OCI-M2 (cell line): ENCODE results near the gene YWHAH.
"Not testable (repeated sequence)": the region's sequence is repeated elsewhere in the genome, so short reads cannot be mapped to it uniquely, and the experiment has no call there.

ENCODE experiments used
- DNase-seq: peaks from one replicate; lab custom pipeline; 2025; ENCODE audit not compliant: unreplicated experiment; lab: John Stamatoyannopoulos, UW

Gene YWHAH

DNA sequence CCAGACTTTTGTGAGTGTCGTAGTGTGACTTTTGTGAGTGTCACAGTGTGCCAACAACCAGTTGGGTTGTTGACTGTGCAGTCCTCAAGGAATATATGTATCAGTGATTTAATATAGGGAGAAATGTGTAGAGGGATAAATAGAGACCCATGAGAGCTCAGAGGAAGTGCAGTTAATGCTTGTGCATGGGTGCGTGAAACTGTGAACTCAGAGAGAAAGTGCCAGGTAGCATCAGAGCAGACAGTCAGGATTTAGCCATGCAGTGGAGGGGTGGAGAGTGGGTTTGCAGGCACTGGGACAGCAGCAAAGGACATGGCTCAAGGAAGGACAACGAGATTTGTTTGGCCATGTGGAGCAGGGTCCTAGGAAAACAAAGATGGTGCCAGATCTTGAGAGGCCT, 33.6 kb downstream of the YWHAH start:
- no peak for DNase-seq

DNA sequence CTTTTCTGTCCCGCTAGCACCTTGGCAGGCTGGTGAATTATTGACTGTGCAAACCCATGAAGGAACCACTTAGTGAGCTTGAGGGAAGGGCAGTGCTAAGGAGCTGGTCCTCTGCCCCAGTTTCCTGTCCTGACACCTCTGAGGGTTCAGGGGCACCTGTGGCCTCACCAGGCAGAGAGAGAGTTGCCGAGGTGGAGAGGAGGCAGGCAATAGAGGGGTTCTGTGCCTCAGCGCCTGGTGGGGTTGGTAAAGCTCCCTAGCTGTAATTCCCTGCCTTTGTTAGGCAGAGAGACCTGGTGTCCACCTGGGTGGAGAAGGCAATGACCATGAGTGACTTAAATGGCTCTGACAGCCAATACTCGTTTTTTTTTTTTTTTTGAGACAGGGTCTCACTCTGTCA, 36.3 kb downstream of the YWHAH start:
- no peak for DNase-seq

DNA sequence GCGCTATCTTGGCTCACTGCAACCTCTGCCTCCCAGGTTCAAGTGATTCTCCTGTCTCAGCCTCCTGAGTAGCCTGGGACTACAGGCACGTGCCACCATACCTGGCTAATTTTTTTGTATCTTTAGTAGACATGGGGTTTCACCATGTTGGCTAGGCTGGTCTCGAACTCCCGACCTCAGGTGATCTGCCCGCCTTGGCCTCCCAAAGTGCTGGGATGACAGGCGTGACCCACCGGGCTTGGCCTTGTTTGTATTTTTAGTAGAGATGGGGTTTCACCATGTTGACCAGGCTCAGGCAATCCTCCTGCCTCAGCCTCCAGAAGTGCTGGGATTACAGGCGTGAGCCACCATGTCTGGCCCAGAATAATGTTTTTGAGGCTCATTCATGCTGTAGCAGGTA, 37.6 kb downstream of the YWHAH start:
- DNase-seq, result not testable (repeated sequence)

DNA sequence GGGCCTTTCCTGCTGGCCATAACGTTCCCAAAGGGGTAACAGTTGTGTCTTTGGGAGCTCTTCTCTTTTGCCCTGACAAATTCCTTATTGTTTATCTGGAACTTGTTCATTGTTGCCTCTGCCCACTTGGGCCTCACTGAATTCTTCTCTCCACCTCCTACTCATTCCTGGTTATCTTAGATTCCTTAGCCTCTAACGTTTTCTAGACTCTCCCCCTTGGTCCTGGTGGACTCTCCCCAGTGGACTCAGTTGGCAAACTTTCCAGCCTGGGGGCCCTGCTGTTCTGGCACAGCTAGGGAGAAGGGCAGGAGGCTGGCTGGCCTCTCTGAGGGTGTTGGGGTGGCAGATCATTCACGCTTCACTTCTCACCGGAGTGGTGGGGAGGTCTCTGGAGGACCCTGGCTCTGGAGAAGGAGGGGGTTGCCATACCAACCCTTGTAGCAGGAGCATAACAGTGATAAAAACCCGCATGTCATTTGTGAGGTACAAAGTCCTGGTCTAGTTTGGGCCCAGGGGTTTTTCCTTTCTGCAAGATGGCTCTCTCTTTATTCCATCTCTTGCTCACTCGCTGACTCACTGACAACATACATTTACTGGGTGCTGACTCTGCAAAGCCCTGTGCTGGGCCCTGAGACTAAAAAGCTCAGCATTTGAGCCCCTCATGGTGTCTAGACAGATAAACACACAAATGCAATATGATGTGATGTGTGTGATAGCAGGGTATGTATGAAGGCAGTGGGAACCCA, 39.7 kb downstream of the YWHAH start:
- DNase-seq, result no peak

DNA sequence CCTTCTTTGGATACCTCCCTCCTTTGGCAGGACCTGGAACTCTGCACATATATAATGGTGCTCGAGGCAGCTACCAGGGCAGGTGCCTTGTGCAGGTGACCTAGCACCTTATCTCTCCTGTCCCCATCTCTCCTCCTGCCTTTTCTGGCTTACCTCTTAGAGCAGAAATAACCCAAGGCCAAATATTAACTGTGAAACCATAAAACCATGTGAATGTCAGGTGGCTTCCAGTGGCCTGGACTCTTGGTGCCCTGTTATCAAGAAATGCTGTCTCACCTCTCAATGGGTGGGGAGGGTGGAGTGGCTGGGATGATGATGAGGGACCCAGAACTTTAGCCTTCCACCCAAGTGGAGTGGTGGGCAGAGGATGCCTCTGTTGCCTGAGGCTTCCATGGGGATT, 42.9 kb downstream of the YWHAH start:
- DNase-seq, result no peak

DNA sequence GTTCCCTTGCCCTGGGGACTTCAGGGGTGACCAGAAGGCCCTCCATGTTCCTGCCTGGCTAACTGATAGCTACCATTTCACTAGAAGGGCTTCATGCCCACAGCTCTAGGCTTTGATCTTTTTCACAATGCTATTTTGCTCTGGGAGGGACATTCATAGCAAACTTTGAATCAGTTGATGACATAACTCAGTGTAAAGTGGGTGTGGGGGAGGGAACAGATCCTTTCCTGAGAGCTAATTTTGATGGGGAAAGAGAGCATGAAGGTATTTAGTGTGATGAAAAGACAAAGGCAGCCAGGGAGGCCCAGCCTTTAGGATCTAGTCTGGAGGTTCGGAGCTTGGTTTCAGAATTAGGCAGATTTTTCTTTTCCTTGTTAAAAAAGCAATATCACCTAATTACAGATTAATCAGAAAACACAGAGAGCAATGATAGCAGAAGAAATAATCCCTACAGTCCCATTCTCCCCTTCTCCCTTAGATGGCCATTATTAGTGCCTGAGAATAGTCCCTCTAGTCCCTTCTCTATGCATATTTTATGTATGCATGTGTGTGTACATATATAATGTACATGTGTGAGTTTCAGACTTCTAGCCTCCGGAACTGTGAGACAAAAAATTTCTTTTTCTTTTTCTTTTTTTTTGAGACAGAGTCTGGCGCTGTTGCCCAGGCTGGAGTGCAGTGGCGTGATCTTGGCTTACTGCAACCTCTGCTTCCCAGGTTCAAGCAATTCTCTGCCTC, 46.9 kb downstream of the YWHAH start:
- no peak for DNase-seq

DNA sequence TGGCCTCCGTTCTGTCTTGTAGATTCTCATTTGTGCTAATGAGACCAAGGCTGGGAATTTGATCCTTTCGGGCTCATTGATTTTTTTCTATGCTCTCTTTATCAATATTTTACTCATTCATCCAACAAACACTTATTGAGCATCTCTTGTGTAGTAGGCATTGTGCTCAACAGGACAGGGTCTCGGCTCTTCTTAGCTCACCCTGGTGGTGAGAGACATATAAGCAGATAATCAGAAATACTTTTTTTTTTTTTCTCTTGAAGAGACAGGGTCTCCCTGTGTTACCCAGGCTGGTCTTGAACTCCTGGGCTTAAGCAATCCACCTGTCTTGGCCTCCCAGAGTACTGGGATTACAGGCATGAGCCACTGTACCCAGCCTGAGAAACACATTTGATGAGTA, 50.7 kb downstream of the YWHAH start:
- no peak for DNase-seq

DNA sequence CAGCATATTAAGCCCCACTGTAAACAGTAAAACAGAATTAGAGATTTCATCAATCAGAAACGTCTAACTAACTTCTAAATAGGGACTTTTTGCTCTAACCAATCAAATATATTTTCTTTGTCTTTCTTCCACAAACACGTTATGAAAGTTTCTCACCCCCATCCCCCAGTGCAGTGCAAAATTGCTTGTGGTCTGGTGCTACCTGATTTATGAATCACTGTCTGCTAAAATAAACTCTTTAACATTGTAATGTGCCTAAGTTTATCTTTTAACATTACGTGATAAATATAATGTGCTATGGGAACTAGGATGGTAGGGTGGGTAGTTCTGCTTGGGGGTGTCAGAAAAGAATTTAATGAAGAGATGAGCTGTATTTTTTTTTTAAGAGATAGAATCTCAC, 51.5 kb downstream of the YWHAH start:
- no peak for DNase-seq

DNA sequence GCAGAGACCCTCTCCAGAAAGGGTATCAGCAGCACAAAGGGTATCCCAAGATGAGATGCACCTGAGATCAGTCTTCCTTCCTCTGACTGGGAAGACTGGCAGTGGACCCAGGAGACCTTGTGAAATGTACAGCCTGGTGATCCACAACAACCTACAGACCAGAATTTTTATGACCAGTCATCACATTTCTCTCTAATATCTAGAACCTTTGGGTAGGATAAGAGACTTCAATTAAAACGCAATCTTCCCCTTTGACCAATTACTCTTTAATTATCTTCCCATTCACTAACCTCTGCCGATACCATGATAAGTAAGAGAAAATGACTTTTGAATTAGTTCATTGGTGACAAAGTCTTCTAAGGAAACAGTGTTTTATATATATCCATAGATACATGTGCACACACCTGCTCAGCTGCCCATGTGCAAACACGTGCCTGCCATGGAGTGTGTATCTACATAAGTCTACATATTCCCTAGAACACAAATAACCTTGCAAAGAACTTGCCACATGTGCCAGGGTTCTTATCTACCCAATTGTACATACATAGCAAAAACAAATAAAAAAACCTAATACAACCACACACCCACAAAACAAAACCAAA, 54.5 kb downstream of the YWHAH start:
- DNase-seq, result no peak

DNA sequence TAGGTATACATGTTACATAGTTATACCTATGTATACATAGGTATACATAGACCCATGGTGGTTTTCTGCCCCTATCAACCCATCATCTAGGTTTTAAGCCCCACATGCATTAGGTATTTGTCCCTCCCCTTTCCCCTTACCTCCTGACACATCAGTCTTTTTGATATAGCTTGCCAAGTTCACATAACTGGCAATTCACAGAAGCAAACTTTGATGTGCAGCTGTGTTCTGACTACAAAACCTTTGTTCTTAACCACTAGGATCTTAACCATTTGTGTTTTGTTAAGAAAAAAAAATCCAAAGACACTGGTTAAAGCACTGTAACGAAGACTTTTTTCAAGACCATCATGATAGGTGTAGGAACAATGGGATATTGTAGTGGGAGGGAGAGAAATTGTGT, 55.8 kb downstream of the YWHAH start:
- no peak for DNase-seq

DNA sequence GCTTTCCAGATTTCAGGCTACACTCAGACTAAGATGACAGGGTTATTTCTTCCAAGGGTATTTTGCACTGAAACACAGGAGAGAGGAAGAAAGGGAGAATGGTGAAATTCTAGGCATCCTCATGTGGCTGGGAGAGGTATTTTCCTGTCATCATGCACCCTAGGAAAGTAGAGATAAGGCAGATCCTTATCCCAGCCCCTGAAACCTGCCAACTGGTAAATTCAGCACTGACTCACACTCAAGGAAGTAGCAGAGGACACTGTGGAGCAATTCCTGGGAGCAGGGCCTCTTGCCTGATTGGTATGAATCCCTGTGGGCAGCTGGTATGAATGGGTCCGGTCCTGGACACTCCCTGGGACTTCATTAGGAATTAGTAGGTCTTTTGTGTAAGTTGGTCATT, 61.1 kb downstream of the YWHAH start:
- DNase-seq, result no peak
